HG03135 (cell line): ENCODE measurements around the gene KCNK13.
"Not testable (repeated sequence)": the region's sequence is repeated elsewhere in the genome, so short reads cannot be mapped to it uniquely, and the experiment has no call there.

Experiments used
- ATAC-seq: cut with Tn5 transposase; IDR thresholded peaks from one replicate; pipeline ENCODE4 v1.9.1; 2021; ENCODE audit warnings: mild to moderate bottlenecking, moderate library complexity; ENCODE audit not compliant: unreplicated experiment

The KCNK13 gene

DNA sequence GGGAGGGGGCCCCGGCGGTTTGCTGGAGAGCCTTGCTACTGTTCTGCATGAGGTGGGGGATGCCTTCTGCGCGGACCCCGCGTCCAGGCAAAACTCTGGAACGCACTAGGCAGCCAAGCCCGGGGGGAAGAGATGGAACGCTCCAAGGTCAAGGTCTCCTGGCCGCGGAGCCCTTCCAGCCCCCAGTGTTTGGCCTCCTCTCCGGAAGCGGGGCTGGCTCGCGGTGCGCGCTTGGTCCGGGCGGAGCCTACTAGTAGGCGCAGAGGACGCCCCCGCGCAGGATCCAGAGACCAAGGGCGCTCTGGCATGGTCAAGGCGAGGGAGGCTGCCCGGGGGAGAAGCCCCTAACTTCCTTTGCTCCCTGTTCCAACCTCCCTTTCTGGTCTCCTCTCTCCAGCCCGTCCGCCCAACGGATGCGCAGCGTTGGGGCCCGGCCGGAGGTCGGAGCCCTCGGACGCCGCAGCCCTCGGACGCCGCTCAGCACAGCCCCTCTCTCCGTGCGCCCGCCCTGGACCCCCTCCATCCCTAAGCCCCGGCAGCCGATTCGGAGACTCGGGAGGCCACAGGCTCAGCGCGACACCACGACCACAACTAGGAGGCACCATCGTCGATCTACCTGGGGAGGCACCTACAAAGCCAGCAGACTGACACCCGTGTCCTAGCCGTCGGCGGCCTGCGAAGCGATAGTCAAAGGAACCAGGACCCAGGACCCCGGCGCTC is 669 bp upstream of the KCNK13 start:
- ATAC-seq, result no peak

DNA sequence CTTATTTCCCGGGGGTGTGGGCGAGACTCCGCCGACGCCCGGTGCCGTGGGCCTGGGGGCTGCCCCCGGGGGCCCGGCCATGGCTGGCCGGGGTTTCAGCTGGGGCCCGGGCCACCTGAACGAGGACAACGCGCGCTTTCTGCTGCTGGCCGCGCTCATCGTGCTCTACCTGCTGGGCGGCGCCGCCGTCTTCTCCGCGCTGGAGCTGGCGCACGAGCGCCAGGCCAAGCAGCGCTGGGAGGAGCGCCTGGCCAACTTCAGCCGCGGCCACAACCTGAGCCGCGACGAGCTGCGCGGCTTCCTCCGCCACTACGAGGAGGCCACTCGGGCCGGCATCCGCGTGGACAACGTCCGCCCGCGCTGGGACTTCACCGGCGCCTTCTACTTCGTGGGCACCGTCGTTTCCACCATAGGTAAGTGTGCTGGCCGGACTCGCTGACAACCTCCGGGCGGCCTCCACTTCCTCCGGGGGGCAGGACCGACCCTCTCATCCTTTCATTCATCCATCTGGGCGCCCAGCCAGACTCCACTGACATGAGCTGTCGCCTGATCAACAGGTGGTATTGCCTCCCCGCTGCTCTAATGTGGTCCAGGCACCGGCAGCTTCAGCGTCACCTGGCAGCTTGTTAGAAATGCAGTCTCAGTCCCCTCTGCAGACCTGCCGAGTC is 467 bp downstream of the KCNK13 start:
- no peak for ATAC-seq

DNA sequence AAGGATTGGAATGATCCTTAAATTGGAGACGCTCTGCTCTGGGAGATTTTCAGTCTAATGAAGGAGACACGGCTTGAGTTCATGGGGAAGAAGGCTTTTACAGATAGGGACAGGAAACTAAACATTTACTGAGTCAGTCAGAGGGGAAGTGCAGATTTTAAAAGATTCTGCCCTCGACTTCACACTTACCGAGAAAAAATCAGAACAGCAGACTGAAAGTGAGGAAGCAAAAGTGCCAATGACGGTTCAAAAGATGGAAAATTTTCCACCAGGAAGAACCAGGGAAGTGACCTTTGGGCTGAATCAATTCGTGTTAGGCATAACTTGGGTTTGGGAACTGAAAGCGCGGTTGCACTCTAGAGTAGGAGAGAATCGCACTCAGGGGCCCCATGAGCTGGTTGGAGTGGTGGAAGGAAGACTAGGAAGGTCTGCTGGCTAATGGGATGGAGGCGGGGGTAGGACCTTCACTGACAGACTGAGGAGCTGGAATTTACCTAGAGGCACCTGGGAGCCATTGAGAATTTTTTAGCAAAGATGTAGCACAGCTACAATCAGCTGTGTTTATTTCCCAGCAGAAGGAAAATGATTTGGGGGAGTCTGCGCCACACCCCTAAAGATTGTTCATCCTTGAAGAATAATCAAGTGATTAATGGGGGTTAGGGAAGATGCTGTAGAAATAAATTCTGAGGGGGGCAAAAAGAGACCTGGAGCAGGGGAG is 1.2 kb downstream of the KCNK13 start:
- no peak for ATAC-seq

DNA sequence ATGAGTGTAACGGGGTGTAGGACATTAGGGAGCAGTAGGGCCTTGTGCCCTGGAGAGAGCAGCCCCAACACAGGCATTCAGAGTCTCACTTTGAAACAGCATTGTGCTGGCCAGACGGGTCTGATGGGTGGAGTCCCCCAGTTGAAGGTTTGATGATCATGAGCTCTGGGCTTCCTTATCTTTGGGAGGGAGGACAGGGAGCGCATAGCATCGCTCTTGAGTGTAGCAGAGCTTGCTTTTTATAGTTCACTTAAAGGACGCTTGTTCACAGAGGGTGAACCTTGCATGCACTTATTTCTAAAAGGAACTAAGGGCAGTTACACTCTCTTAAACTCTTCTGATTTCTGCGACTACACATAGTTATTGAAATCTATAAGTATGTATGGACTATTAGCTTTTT is 10.6 kb downstream of the KCNK13 start:
- ATAC-seq, result no peak

DNA sequence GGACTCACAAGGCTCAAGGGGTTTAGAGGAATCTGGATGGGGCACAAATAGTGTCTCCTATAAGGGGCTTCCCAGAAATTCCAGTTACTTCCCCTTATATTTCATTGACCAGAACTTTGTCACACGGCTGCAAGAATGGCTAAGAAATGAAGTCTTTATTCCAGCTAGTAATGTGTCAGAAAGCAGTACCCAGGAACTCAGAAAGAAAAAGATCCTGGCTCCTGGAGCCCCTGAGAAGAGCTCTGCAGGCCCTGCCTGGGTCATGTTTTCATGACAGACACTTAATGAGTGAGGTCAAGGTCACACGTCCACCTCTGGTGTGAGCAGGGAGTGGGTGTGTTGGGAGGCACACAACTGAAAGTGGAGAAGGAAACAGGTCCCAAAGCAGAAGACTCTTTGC is 17.8 kb downstream of the KCNK13 start:
- ATAC-seq, result no peak

DNA sequence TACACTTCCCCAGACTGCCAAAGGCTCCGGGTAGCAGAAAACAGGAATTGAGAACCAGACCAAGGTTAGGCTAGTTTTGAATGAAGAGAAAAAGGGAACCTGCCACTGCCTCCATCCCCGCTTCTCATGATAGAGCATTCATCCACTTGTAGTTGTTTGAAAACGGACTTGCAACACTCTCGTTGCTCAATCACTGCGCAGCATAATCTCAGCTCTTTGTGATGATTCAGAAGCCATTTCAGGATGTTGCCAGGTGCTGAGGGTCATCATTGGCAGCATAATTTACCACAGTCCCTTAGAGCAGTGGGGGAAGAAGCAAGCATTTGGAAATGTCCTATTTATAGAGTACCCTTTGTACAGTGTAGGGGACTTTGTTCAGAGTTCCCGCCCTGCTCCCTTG is 25.6 kb downstream of the KCNK13 start:
- ATAC-seq, result no peak

DNA sequence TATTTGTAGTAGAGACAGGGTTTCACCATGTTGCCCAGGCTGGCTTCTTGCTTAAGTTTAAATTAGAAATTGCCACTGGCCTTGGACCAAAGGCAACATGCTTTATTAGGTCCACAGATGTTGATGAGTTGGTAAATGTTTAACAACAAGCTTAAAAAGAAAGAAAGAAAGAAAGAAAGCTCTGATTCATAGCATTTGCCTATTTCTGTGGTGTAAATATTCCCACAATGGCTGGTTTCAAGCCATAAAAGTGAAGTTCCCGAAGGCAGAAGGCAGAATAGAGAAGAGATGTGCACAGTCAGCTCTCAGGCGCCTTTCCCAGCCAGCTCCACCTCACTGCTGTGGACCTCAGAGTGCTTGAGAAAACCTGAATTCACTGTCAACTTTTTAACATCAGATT is 26.4 kb downstream of the KCNK13 start:
- ATAC-seq, result no peak

DNA sequence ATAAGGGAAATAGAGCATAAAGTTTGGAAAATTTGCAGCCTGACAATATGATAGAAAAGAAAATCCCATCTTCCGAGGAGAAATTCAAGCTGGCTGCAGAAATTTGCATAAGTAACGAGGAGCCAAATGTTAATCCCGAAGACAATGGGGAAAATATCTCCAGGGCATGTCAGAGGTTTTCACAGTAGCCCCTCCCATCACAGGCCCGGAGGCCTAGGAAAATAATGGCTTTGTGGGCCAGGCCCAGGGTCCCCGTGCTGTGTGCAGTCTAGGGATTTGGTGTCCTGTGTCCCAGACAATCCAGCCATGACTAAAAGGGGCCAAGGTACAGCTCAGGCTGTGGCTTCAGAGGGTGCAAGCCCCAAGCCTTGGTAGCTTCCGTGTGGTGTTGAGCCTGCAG is 27.7 kb downstream of the KCNK13 start:
- not testable (repeated sequence) for ATAC-seq

DNA sequence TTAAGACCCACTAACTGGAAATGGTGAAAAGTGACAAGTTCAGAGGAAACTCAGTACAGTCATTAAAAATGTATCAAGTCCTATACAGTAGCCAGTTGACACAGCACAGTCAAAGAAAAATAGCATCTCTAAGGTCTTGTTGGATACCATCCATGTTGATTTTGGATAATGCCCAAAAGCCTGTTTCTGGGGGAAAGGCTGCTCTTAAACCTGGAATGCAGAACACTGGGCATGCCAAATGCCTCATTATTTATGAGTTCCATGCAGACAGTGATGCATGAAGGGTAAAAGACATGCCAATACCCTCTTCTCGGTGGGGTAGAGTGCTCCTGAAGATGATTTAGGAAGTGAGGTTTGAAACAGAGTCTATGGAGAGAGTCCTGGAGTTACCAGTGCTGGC is 29.6 kb downstream of the KCNK13 start:
- ATAC-seq, result no peak

DNA sequence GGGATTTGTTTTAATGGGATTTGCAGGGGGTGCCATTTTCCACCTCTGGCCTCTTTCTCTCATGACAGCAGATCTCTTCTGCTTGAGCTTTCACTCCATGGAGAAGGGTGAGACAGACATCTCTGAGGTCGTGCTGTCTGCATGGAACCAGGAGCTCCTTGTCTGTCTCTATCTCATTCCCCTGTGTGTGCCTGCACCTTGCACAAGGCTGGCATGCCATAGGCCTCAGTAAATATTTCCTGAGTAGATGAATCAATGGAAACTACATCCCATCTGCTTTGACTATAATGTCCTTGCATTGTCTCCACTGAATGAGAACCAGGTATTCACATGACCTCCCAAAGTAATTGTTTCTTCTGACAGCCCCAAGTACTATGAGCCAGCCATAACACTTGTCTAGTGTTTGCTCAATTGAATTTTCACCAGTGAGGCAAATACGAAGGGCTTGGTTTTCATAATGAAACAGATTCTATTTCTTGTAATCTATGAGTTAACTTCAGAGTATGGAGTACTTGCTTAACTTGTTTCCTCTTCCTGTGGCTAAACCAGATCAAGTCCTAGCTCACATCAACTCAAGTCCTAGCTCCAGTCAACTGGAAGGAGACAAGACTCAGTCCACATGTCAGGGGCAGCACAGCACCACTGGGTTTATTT is 32.3 kb downstream of the KCNK13 start:
- ATAC-seq, result no peak

DNA sequence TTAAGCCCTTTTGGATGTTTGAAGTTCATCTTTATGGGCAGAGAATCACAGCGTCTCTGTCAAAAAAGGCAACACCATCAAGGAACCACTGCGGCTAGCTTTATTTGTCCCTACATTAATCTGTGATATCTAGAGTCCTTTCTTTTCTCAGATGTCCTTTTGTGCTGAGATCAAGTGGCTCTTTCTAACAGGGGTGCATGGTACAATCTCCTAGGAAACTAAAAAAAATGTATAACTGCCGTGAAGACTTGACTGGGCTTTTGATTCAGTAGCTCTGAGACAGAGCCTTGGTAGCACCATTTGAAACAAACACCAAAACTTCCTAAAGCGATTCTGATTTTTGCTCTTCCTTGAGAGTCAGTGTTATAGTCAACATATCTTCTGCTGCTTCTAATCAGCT is 33.3 kb downstream of the KCNK13 start:
- no peak for ATAC-seq

DNA sequence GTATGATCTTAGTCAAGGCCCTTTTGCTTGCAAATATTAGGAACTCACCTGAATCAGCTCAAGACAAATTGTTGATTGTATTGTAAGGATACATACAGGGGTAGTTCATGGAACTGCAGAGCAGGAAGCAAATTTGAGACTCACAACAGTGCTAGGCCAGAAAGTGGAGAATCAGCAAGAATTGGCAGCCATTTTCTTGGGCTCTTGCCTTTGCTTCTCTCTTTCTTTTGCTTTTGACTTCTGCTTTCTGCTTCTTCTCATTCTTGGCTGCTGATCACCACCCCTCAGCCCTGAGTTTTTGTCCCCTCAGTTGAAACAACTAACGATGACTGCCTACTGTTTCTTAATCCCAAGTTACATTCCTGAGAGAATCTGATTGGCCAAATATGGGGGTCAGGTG is 34.8 kb downstream of the KCNK13 start:
- no peak for ATAC-seq

DNA sequence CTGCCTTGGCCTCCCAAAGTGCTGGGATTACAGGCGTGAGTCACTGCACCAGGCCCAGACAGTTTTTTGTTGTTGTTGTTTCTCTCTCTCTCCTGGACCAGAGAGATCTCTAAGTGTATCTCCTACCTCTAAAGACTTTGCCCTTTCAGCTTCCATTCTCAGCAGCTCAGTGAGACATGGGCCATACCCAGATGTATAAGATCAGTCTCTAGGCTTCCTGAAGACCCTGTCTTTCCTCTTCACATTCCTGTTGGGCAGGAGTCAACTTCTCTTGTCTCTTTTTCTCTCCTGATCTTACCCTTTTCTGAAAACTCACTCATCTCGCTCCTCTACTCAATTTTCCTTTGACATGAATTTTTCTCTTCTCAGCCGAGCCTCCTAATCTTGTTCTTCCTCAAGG is 42.0 kb downstream of the KCNK13 start:
- ATAC-seq, result no peak

DNA sequence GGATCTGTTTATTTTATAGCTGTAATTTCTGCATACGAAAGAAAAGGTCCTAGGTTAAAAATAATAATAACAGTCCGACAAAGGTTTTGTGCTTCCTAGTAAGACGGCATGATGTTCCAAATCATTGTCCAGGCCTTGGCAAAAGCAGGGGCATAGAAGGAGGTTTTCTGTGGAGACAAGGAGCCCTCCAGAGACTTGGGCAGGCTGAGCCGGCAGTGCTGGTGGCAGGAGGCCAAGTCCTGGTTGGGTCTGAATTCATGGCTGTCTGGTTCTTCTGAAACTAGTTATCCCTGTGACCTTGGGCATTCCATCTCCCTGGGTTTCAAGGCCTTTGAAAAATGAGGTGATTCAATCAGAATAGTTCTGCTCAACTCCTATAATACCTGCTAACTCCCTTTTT is 44.0 kb downstream of the KCNK13 start:
- ATAC-seq, result no peak

DNA sequence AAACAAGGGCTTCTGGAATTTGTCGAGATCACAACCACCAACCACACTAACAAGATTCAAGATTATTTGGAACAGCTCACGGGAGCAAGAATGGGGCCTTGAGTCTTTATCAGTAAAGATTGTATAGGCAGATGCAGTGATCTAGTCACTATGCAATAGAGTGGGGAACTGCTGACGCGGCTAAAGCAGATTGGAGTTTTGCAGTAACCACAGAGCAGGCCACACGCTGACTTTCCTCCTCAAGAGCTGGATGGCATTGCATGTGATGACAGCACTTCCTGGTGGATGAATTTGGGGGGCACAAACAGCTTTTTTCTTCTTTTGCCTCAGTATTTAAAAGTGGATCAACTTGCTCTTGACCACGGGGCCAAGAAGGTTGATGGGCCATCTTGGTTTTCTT is 46.0 kb downstream of the KCNK13 start:
- ATAC-seq, result no peak

DNA sequence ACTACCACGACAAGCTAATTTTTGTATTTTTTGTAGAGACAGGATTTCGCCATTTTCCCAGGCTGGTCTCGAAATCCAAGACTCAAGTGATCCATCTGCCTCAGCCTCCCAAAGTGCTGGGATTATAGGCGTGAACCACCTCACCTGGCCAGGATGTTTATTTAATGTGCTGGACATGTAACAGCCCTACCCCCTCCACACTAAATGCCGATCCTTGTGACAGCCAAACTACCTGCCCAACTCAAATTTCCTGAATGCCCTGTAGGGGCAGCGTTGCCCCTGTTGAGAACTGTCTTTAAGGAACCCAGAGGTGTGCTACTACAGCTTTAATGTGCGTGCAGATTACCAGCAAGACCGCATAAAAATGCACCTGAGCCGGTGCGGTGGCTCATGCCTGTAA is 48.1 kb downstream of the KCNK13 start:
- ATAC-seq, result no peak

DNA sequence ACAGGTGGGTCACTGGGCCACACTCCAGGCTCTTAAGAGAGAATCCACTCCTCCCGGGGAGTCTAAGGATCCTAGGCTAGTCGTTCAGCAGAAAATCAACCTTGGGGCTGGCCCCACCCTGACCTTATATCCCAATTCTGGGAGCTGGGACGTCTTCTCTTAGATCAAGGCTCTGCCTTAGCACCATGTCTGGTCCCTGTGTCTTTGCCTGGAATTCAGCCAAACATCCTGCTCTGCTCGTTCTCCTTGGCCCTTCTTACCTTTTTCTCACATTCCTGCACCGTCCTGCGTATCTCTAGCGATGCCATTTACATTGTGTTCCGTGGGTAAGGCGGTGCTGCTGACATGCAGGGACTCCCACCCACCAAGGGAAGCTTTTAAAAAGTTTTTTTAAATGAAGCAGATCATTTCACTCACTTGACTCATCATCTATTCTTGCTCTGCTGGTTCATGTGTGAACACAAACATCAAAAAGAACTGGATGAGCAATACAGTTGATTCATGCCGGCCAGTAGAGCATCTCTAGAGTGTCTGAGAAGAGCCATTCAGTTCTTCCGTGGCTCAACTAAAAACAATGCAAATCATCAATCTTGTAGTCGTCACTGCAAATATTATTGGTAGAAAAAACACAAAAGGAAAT is 50.2 kb downstream of the KCNK13 start:
- ATAC-seq, result no peak

DNA sequence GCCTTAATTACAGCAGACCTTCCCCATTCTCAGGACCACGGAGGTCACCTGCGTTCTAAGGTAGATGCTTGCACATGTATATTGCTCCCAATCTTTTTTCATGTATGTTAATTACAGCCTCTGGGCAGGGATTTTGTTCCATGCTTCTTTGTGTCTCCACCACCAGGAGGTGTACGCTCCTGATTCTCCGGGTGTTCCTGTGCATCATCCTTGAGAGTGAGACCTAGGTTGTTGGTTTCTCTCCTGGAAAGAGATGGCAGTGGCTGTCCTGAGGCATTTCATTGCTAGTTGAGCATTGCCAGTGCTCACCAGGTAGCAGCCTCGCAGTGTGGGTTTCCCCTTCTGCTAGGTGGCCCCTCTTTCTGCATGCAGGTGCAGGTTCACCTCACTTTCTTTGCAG is 52.8 kb downstream of the KCNK13 start:
- no peak for ATAC-seq

DNA sequence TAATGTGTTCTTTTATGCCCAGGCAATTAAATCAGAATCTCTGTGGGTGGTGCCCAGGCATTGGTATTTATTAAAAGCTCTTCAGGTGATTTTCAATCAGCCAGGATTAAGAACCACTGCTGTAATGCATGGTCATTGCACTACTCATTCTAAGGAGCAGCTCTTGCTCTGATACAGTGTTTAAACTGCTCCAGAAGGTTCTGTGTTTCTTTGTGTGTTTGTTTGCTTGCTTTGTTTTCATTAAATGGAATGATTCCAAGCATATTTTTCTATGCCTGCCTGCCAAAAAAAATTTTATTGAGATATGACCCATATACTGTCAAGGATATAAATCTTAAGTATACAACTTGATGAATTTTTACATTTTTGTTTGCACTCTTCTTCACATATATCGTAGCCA is 54.0 kb downstream of the KCNK13 start:
- no peak for ATAC-seq

DNA sequence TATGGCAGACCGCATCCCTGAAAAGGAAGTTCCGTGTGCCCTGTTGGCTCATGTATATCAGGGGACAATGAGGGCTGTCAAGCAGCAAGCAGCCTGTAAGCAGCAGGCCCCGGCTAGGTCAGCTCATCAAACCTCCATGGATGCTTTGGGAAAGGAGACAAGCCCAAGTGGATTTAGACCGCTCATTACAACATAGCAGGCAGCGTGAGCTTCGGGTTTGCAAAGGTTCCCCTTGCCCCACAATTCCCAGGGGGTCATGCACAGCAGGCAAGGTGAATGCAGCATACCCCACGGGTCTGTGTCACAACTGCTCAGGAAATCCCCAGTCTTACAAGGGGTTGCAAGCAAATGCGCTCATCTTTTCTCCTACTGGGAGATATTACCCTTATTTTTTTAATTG is 54.6 kb downstream of the KCNK13 start:
- no peak for ATAC-seq

DNA sequence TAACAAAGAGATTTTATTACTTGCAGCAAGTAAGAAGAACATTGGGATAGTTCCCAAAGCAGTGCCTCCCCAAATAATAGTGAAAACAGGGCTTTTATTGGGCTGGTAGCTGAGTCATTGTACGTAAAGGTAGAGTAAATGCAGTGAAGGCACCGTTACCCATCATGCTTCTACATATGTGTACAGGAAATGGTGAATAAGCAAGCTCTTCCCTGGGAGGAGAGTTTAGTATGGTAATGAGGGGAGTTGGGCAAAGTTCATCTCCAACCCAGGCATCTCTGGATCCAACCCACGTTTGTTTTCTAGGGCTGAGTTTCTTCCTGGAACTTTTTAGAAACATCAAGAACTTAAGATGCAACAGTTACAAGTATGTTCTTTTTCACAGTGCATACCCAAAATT is 56.2 kb downstream of the KCNK13 start:
- no peak for ATAC-seq
